SK-N-SH (cell line): ENCODE measurements around the gene RPS6KC1. TPM values are rescaled to one million over a fixed set of nuclear protein-coding genes. Genes with fewer than 3 reads are reported as not detected.

Source experiments
- CTCF ChIA-PET: fragments of 300-600, 350-600 bp; formaldehyde crosslinking; extraction: SDS; loops from one replicate; lab custom pipeline; 2021; lab: Yijun Ruan, JAX
- POLR2A ChIA-PET: fragments of 350-600 bp; sonication (Branson Sonifier 250); formaldehyde crosslinking; extraction: SDS; loops from one replicate; lab custom pipeline; 2020; ENCODE audit warnings: antibody characterized with exemption, inconsistent platforms; lab: Yijun Ruan, JAX
- DNase-seq: peaks from one replicate; pipeline ENCODE4 v3.0.0; 2012
- H2AFZ ChIP-seq: fragments of 200-600 bp; sonication (generic); 2 replicates; pipeline ENCODE4 v1.8.1; 2016; ENCODE audit warnings: antibody characterized with exemption, mild to moderate bottlenecking, low read depth
- H3F3A ChIP-seq: fragments of 200-600 bp; sonication (generic); replicated peaks from 2 replicates; pipeline ENCODE3; 2016; ENCODE audit warnings: antibody characterized with exemption, mild to moderate bottlenecking; ENCODE audit not compliant: insufficient read depth
- H3K27ac ChIP-seq, 2 experiments: fragments of 200-500 bp in 1 of 2; fragments of 200-600 bp in 1 of 2; sonication (Bioruptor generic) in 1 of 2; sonication (generic), shearing (Covaris generic) in 1 of 2; 2 replicates each; pipeline versions ENCODE4 v1.5.1 to v1.6.1; 2014 to 2016; ENCODE audit warnings: low read depth in 2 of 2, inconsistent platforms in 1 of 2, low read length in 1 of 2, mild to moderate bottlenecking in 1 of 2, mixed read lengths in 1 of 2
- H3K27me3 ChIP-seq: fragments of 200-600 bp; sonication (generic), shearing (Covaris generic); 2 replicates; pipeline ENCODE4 v1.6.1; 2016; ENCODE audit warnings: mixed run types; ENCODE audit not compliant: insufficient read depth
- H3K36me3 ChIP-seq, 2 experiments: fragments of 200-500 bp in 1 of 2; fragments of 200-600 bp in 1 of 2; sonication (Bioruptor generic) in 1 of 2; sonication (generic) in 1 of 2; replicated peaks in 1 of 2; 2 replicates each; pipeline versions ENCODE3 to v1.5.1; 2014 to 2016; ENCODE audit warnings: low read length in 1 of 2, mild to moderate bottlenecking in 1 of 2; ENCODE audit not compliant: insufficient read depth in 2 of 2, control insufficient read depth in 1 of 2
- H3K4me1 ChIP-seq, 2 experiments: fragments of 200-500 bp in 1 of 2; fragments of 200-600 bp in 1 of 2; sonication (Bioruptor generic) in 1 of 2; sonication (generic), shearing (Covaris generic) in 1 of 2; 2 replicates each; pipeline versions ENCODE4 v1.5.1 to v1.6.1; 2014 to 2016; ENCODE audit warnings: low read depth in 1 of 2, low read length in 1 of 2, mixed run types in 1 of 2; ENCODE audit not compliant: insufficient read depth in 2 of 2, control insufficient read depth in 1 of 2
- H3K4me2 ChIP-seq: fragments of 200-600 bp; sonication (generic), shearing (Covaris generic); 2 replicates; pipeline ENCODE4 v1.6.1; 2017; ENCODE audit warnings: mixed run types
- H3K4me3 ChIP-seq, 2 experiments: fragments of 200-500 bp in 1 of 2; fragments of 200-600 bp in 1 of 2; sonication (Bioruptor generic) in 1 of 2; sonication (generic), shearing (Covaris generic) in 1 of 2; 2 replicates each; pipeline versions ENCODE4 v1.5.1 to v1.8.1; 2014 to 2016; ENCODE audit warnings: low read depth in 2 of 2, inconsistent platforms in 1 of 2, low read length in 1 of 2, mild to moderate bottlenecking in 1 of 2, mixed read lengths in 1 of 2, moderate library complexity in 1 of 2
- H3K79me2 ChIP-seq: fragments of 200-600 bp; sonication (generic); 2 replicates; pipeline ENCODE4 v1.8.1; 2017; ENCODE audit warnings: mild to moderate bottlenecking; ENCODE audit not compliant: insufficient read depth
- H3K9ac ChIP-seq: fragments of 200-600 bp; sonication (generic); 2 replicates; pipeline ENCODE4 v1.6.1; 2017; ENCODE audit warnings: mixed run types
- H3K9me2 ChIP-seq: fragments of 200-600 bp; sonication (generic); 2 replicates; pipeline ENCODE4 v1.6.1; 2017; ENCODE audit warnings: mixed run types
- H3K9me3 ChIP-seq: fragments of 200-600 bp; sonication (generic); 2 replicates; pipeline ENCODE4 v1.6.1; 2017; ENCODE audit warnings: mixed run types, mild to moderate bottlenecking, moderate library complexity
- H4K20me1 ChIP-seq: fragments of 200-600 bp; sonication (generic); 2 replicates; pipeline ENCODE4 v1.6.1; 2017; ENCODE audit warnings: mild to moderate bottlenecking, mixed run types; ENCODE audit not compliant: insufficient read depth
- EP300 ChIP-seq, 2 experiments: IDR thresholded peaks; 2 replicates each; pipeline versions ENCODE4 v1.4.0 to v1.6.1; 2012; ENCODE audit warnings: borderline replicate concordance in 1 of 2, low read depth in 1 of 2, low read length in 1 of 2
- FOSL2 ChIP-seq: IDR thresholded peaks from 2 replicates; pipeline ENCODE4 v1.4.0; 2012; ENCODE audit warnings: low read depth, mild to moderate bottlenecking, moderate library complexity, borderline replicate concordance
- FOXM1 ChIP-seq: IDR thresholded peaks from 2 replicates; pipeline ENCODE4 v1.4.0; 2012; ENCODE audit warnings: low read depth, mild to moderate bottlenecking
- JUND ChIP-seq: IDR thresholded peaks from 2 replicates; pipeline ENCODE4 v1.4.0; 2012
- MAX ChIP-seq: IDR thresholded peaks from 2 replicates; pipeline ENCODE4 v1.4.0; 2012; ENCODE audit warnings: low read depth
- MEF2A ChIP-seq: IDR thresholded peaks from 2 replicates; pipeline ENCODE4 v1.4.0; 2012; ENCODE audit warnings: low read depth, borderline replicate concordance
- RAD21 ChIP-seq: IDR thresholded peaks from 2 replicates; pipeline ENCODE4 v1.6.1; 2012; ENCODE audit warnings: mild to moderate bottlenecking, low read length
- REST ChIP-seq: IDR thresholded peaks from 2 replicates; pipeline ENCODE4 v1.6.1; 2012; ENCODE audit warnings: mild to moderate bottlenecking, low read depth, low read length, moderate library complexity
- SIN3A ChIP-seq: IDR thresholded peaks from 2 replicates; pipeline ENCODE4 v1.6.1; 2012; ENCODE audit warnings: low read depth, mild to moderate bottlenecking, low read length, moderate library complexity, borderline replicate concordance
- TAF1 ChIP-seq: IDR thresholded peaks from 2 replicates; pipeline ENCODE4 v1.6.1; 2012; ENCODE audit warnings: low read depth, mild to moderate bottlenecking, low read length, moderate library complexity, borderline replicate concordance
- TEAD4 ChIP-seq: IDR thresholded peaks from 2 replicates; pipeline ENCODE4 v1.4.0; 2012; ENCODE audit warnings: mild to moderate bottlenecking, borderline replicate concordance; ENCODE audit not compliant: insufficient read depth
- USF2 ChIP-seq: fragments of 150-350 bp; IDR thresholded peaks from 2 replicates; pipeline ENCODE4 v1.6.1; 2017; ENCODE audit warnings: antibody characterized with exemption, low read length, low read depth, borderline replicate concordance
- WGBS: methylation state at CpG from one replicate; pipeline ENCODE4 v1.1.6; 2017; ENCODE audit warnings: low lambda C conversion rate; 5-methylcytosine and 5-hydroxymethylcytosine counted together
- polyA plus RNA-seq, 3 experiments: library from polyadenylated mRNA; depleted of rRNA; stranded (reverse); fragments of >200 nt; gene quantifications; 2 replicates each; pipeline ENCODE4 v1.2.3, GENCODE V29; 2012
- TF ChIP-seq, protein P1 (sequence below): fragments of 150-350 bp; IDR thresholded peaks from 2 replicates; pipeline ENCODE4 v1.6.1; 2016; ENCODE audit warnings: mild to moderate bottlenecking, low read depth, low read length
- TF ChIP-seq, protein P2 (sequence below): IDR thresholded peaks from 2 replicates; pipeline ENCODE4; 2012
- TF ChIP-seq, protein P3 (sequence below): IDR thresholded peaks from 2 replicates; pipeline ENCODE4 v1.4.0; 2012; ENCODE audit warnings: low read depth, borderline replicate concordance
- TF ChIP-seq, protein P4 (sequence below): IDR thresholded peaks from 2 replicates; pipeline ENCODE4 v1.4.0; 2012; ENCODE audit warnings: low read depth, borderline replicate concordance

RPS6KC1 gene
- polyA plus RNA-seq, 1 of the 3 experiments (the other 2 are of a cell fraction) = 7.8 TPM

DNA sequence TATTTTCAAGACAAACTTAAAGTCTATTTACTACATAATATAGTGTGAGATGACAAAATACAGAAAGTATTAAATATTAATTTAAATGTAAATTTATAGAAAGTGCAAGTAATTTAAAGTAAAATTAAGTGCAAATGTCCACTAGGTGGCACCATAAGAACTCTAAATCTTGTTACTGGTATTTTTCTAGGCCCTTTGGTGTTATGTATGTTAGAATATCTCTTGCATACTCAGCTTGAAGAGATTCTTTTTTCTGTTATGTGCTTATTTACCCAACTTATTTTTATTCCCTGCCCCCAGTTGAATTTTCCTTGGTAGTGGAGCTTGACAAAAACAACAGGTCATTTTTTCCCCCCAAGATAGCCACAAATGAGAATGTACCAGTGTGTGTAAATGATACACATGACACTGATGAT, 71.5 kb downstream of the RPS6KC1 start (continued):
- no peak for TF ChIP-seq MAX
- no peak for TF ChIP-seq USF2
- peak; percentile 70 for TF ChIP-seq RAD21
- TF ChIP-seq, all 33 proteins: peak for 2

- H3K4me1 ChIP-seq = peaks cover 4 to 16% of the 10 kb centered on the region in 2 experiments; a peak in 3 of 4 replicates
- no peaks in the 10 kb centered on the region for H3K9me2 ChIP-seq
- DNase-seq = no peak
- no peak overlapping the region for H2AFZ ChIP-seq
- 0 out of 2 replicates have a peak overlapping the region, but pooled peaks have one; percentile 29 for H3K4me2 ChIP-seq
- H3K27ac ChIP-seq = peak overlapping the region in 1 of 2 experiments; percentile 38; a peak in 2 of 4 replicates
- peaks cover 13 to 17% of the 10 kb centered on the region in 2 experiments for H3K36me3 ChIP-seq
- H3F3A ChIP-seq = peaks cover 22% of the 10 kb centered on the region
- no peaks in the 10 kb centered on the region for H3K9me3 ChIP-seq
- no peak for TF ChIP-seq USF2
- no peak for TF ChIP-seq SIN3A
- TF ChIP-seq FOXM1 = no peak
- TF ChIP-seq, protein P1, sequence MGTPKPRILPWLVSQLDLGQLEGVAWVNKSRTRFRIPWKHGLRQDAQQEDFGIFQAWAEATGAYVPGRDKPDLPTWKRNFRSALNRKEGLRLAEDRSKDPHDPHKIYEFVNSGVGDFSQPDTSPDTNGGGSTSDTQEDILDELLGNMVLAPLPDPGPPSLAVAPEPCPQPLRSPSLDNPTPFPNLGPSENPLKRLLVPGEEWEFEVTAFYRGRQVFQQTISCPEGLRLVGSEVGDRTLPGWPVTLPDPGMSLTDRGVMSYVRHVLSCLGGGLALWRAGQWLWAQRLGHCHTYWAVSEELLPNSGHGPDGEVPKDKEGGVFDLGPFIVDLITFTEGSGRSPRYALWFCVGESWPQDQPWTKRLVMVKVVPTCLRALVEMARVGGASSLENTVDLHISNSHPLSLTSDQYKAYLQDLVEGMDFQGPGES = no peak
- no peak for TF ChIP-seq TEAD4
- TF ChIP-seq MEF2A = no peak
- no peak for TF ChIP-seq TAF1
- no peak for TF ChIP-seq FOSL2
- TF ChIP-seq, protein P2, sequence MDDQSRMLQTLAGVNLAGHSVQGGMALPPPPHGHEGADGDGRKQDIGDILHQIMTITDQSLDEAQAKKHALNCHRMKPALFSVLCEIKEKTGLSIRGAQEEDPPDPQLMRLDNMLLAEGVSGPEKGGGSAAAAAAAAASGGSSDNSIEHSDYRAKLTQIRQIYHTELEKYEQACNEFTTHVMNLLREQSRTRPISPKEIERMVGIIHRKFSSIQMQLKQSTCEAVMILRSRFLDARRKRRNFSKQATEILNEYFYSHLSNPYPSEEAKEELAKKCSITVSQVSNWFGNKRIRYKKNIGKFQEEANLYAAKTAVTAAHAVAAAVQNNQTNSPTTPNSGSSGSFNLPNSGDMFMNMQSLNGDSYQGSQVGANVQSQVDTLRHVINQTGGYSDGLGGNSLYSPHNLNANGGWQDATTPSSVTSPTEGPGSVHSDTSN = no peak
- TF ChIP-seq, protein P3, sequence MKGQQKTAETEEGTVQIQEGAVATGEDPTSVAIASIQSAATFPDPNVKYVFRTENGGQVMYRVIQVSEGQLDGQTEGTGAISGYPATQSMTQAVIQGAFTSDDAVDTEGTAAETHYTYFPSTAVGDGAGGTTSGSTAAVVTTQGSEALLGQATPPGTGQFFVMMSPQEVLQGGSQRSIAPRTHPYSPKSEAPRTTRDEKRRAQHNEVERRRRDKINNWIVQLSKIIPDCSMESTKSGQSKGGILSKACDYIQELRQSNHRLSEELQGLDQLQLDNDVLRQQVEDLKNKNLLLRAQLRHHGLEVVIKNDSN = no peak
- no peak for TF ChIP-seq EP300 (IDR thresholded peaks at IDR 0.05; ENCODE audit: borderline replicate concordance in 1 of 2, low read depth in 1 of 2, low read length in 1 of 2)
- TF ChIP-seq RAD21 = no peak
- no peak for TF ChIP-seq JUND
- no peak for TF ChIP-seq REST
- TF ChIP-seq, protein P4, sequence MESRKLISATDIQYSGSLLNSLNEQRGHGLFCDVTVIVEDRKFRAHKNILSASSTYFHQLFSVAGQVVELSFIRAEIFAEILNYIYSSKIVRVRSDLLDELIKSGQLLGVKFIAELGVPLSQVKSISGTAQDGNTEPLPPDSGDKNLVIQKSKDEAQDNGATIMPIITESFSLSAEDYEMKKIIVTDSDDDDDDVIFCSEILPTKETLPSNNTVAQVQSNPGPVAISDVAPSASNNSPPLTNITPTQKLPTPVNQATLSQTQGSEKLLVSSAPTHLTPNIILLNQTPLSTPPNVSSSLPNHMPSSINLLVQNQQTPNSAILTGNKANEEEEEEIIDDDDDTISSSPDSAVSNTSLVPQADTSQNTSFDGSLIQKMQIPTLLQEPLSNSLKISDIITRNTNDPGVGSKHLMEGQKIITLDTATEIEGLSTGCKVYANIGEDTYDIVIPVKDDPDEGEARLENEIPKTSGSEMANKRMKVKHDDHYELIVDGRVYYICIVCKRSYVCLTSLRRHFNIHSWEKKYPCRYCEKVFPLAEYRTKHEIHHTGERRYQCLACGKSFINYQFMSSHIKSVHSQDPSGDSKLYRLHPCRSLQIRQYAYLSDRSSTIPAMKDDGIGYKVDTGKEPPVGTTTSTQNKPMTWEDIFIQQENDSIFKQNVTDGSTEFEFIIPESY = no peak
- H3K27me3 ChIP-seq = no peaks in the 10 kb centered on the region
- ChIA-PET POLR2A (no interaction called here), CTCF (interaction anchor here (0.6 to 4.1 kb wide), 22 partner anchors 11 to 1209 kb away, joined by 3 to 31 read pairs (median 4); no protein-coding TSS in a partner anchor)
- peaks cover 4% of the 10 kb centered on the region for H4K20me1 ChIP-seq
- WGBS = 93% methylated on average over 3 of the region's 3 CpGs
- no peak overlapping the region for H3K9ac ChIP-seq
- no peak overlapping the region for H3K4me3 ChIP-seq
- H3K79me2 ChIP-seq = peaks cover 36% of the 10 kb centered on the region
Measured at GRCh38 chr1:213123087-213123486, 72.0 kb downstream of the RPS6KC1 start.
